SH-SY5Y (cell line): ENCODE data around the gene TSPAN32.

Source experiments
- GATA2 ChIP-seq: IDR thresholded peaks from 2 replicates; pipeline ENCODE4 v1.6.1; 2011; ENCODE audit warnings: mild to moderate bottlenecking, low read depth, low read length
- GATA3 ChIP-seq: IDR thresholded peaks from 2 replicates; pipeline ENCODE4 v1.6.1; 2011; ENCODE audit warnings: low read depth, mild to moderate bottlenecking, low read length, moderate library complexity

DNA sequence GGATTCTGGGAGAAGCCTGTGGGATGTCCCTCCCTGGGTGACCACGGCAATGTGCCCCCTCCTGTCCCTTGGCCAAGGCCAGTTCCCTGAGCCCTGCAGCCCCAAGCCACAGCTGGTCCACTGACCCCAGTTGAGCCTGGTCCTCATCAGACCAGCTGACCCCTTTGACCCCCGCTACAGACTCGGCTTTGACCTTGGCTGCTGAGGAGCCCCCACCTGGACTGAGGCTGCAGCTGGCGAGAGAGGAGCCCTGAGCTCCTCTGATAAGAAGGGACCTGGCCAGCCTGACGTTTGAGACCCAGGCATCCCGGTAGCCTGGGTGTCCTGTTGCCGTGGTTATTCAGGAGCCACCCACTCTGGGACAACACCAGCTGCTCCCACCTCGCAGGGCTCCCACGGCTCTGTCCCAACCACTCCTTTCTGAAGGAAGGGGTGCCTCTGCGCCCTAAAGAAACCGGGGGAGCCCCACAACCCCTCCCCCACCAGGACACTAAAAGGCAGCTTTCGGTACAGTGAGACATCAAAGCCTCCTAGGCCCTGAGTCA, 34.4 kb upstream of the TSPAN32 start:
- TF ChIP-seq GATA2 (no peak), GATA3 (no peak)
